Measurements from ENCODE around the gene NPIPB12.
"Not testable (repeated sequence)": the region's sequence is repeated elsewhere in the genome, so short reads cannot be mapped to it uniquely, and the experiment has no call there.

- TF ChIP-seq CTCF (IDR thresholded peaks at IDR 0.05; ENCODE audit: low read length); EZH2 (optimal IDR thresholded peaks at IDR 0.05; ENCODE audit: low read depth, low read length); EZH2phosphoT487 (IDR thresholded peaks at IDR 0.05; ENCODE audit: low read length): not testable (repeated sequence)
Observed at GRCh38 chr16:29453754-29454153, 52.5 kb downstream of the NPIPB12 start.
